Measurements from ENCODE around the gene IGF1R. TPM values are rescaled to one million over a fixed set of nuclear protein-coding genes. Genes with fewer than 3 reads are reported as not detected.
A peak's percentile ranks its signal among the peaks of the same experiment; 100 is the strongest.

IGF1R gene
- total RNA-seq, 4 donors from 2014 or later, result 31.6 to 87.8 (median 60.0) TPM

- peaks cover 0 to 32% (median 17%) of the 10 kb centered on the region in 3 donors for H3K4me1 ChIP-seq
- H3K36me3 ChIP-seq, result peaks cover 0 to 68% of the 10 kb centered on the region in 2 donors
- H3K4me3 ChIP-seq, result no peak overlapping the region
- no peaks in the 10 kb centered on the region for H3K27me3 ChIP-seq
- H3K9me3 ChIP-seq, result no peaks in the 10 kb centered on the region
- no peak for ATAC-seq
- no peak for TF ChIP-seq POLR2A (IDR thresholded peaks at IDR 0.05)
- TF ChIP-seq POLR2AphosphoS5 (IDR thresholded peaks at IDR 0.05), result no peak
- TF ChIP-seq, protein P1, sequence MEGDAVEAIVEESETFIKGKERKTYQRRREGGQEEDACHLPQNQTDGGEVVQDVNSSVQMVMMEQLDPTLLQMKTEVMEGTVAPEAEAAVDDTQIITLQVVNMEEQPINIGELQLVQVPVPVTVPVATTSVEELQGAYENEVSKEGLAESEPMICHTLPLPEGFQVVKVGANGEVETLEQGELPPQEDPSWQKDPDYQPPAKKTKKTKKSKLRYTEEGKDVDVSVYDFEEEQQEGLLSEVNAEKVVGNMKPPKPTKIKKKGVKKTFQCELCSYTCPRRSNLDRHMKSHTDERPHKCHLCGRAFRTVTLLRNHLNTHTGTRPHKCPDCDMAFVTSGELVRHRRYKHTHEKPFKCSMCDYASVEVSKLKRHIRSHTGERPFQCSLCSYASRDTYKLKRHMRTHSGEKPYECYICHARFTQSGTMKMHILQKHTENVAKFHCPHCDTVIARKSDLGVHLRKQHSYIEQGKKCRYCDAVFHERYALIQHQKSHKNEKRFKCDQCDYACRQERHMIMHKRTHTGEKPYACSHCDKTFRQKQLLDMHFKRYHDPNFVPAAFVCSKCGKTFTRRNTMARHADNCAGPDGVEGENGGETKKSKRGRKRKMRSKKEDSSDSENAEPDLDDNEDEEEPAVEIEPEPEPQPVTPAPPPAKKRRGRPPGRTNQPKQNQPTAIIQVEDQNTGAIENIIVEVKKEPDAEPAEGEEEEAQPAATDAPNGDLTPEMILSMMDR (IDR thresholded peaks at IDR 0.05), result no peak
- TF ChIP-seq EP300 (IDR thresholded peaks at IDR 0.05), result no peak
- 89 to 91% methylated on average over 5 to 8 of the region's 11 CpGs for WGBS, 2 donors (ENCODE audit: low coverage in 1 of 2)
- H3K27ac ChIP-seq, result no peak overlapping the region
These were observed 300.6 kb downstream of the IGF1R start for GRCh38 chr15:98948941-98949340.

DNA sequence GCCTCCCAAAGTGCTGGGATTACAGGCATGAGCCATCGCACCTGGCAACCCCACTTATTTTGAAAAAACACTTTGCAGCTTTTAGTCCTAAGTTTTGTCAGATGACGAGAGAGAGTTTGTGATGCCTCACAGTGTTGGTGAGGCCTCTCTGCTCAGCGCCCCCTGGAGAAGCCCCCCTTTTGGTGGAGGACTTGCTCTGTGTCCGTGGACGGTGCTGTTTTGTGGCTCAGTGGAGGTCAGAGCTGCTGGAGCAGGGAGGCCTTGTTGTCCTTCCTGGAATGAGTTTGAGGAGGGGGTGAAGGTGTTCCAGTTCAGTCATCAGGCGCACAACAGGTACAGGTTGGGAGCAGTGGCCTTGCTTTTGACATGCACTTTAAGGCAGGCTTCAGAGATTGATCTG, 301.3 kb downstream of the IGF1R start:
- Histone ChIP-seq H3K36me3 (peaks cover 0 to 61% of the 10 kb centered on the region in 2 donors), H3K27me3 (no peaks in the 10 kb centered on the region), H3K4me1 (peaks cover 0 to 33% (median 24%) of the 10 kb centered on the region in 3 donors), H3K4me3 (no peak overlapping the region), H3K27ac (no peak overlapping the region), H3K9me3 (no peaks in the 10 kb centered on the region)
- ATAC-seq, result no peak
- TF ChIP-seq EP300 (IDR thresholded peaks at IDR 0.05) (no peak), POLR2AphosphoS5 (IDR thresholded peaks at IDR 0.05) (no peak), POLR2A (IDR thresholded peaks at IDR 0.05) (no peak)
- TF ChIP-seq, protein P1 (IDR thresholded peaks at IDR 0.05), result no peak
- WGBS, 2 donors (ENCODE audit: low coverage in 1 of 2), result 86% methylated on average over 4 of the region's 6 CpGs; no CpG with 5 or more reads in 1 of the 2 donors

GRCh38 chr15:98950248-98950647, 301.9 kb downstream of the IGF1R start:
- H3K27ac ChIP-seq, result peak overlapping the region in 1 of 4 donors; percentile 91
- H3K27me3 ChIP-seq, result no peaks in the 10 kb centered on the region
- no peak overlapping the region for H3K4me3 ChIP-seq
- peaks cover 0 to 39% (median 30%) of the 10 kb centered on the region in 3 donors for H3K4me1 ChIP-seq
- ATAC-seq, result no peak
- H3K36me3 ChIP-seq, result peaks cover 0 to 54% of the 10 kb centered on the region in 2 donors
- TF ChIP-seq POLR2AphosphoS5 (IDR thresholded peaks at IDR 0.05), result no peak
- TF ChIP-seq, protein P1 (IDR thresholded peaks at IDR 0.05), result no peak
- no peaks in the 10 kb centered on the region for H3K9me3 ChIP-seq

GRCh38 chr15:98951004-98951403, 302.7 kb downstream of the IGF1R start:
- Histone ChIP-seq H3K27ac (peak overlapping the region in 3 of 4 donors; percentile 85 to 91 (median 89)), H3K27me3 (no peaks in the 10 kb centered on the region), H3K36me3 (peaks cover 0 to 50% of the 10 kb centered on the region in 2 donors), H3K4me3 (no peak overlapping the region), H3K4me1 (peaks cover 0 to 47% (median 37%) of the 10 kb centered on the region in 3 donors), H3K9me3 (no peaks in the 10 kb centered on the region)
- 92% methylated on average over 5 of the region's 7 CpGs; no CpG with 5 or more reads in 1 of the 2 donors for WGBS, 2 donors (ENCODE audit: low coverage in 1 of 2)
- ATAC-seq, result no peak
- TF ChIP-seq POLR2AphosphoS5 (IDR thresholded peaks at IDR 0.05) (no peak), EP300 (IDR thresholded peaks at IDR 0.05) (no peak), POLR2A (IDR thresholded peaks at IDR 0.05) (no peak)
- TF ChIP-seq, protein P1 (IDR thresholded peaks at IDR 0.05), result no peak

- no peaks in the 10 kb centered on the region for H3K27me3 ChIP-seq
- no peak for ATAC-seq
- peaks cover 0 to 54% (median 34%) of the 10 kb centered on the region in 3 donors for H3K4me1 ChIP-seq
- H3K27ac ChIP-seq, result peak overlapping the region; percentile 30 to 91 (median 87)
- H3K4me3 ChIP-seq, result no peak overlapping the region
- H3K36me3 ChIP-seq, result peaks cover 0 to 54% of the 10 kb centered on the region in 2 donors
- 39 to 95% methylated on average over 5 to 7 of the region's 19 CpGs for WGBS, 2 donors (ENCODE audit: low coverage in 1 of 2)
- TF ChIP-seq EP300 (IDR thresholded peaks at IDR 0.05), result no peak
- no peak for TF ChIP-seq POLR2A (IDR thresholded peaks at IDR 0.05)
- no peak for TF ChIP-seq POLR2AphosphoS5 (IDR thresholded peaks at IDR 0.05)
- TF ChIP-seq, protein P1 (IDR thresholded peaks at IDR 0.05), result no peak
- H3K9me3 ChIP-seq, result no peaks in the 10 kb centered on the region
These were observed 303.4 kb downstream of the IGF1R start for GRCh38 chr15:98951493-98952320.
